GM12864 (cell line): ENCODE measurements around the gene MSLN.

Source experiments
- DNase-seq: peaks from one replicate; pipeline ENCODE4 v3.0.0-alpha.2; 2011; ENCODE audit warnings: low read depth
- H3K4me3 ChIP-seq: 2 replicates; pipeline ENCODE4 v1.5.1; 2011; ENCODE audit warnings: mild to moderate bottlenecking, low read depth, low read length, control low read depth
- TF ChIP-seq, protein P1 (sequence below): IDR thresholded peaks from 2 replicates; pipeline ENCODE4 v1.5.1; 2011; ENCODE audit warnings: low read depth, mild to moderate bottlenecking, moderate library complexity, low read length, control low read depth, inconsistent platforms; ENCODE audit errors: missing control alignments

Gene MSLN

DNA sequence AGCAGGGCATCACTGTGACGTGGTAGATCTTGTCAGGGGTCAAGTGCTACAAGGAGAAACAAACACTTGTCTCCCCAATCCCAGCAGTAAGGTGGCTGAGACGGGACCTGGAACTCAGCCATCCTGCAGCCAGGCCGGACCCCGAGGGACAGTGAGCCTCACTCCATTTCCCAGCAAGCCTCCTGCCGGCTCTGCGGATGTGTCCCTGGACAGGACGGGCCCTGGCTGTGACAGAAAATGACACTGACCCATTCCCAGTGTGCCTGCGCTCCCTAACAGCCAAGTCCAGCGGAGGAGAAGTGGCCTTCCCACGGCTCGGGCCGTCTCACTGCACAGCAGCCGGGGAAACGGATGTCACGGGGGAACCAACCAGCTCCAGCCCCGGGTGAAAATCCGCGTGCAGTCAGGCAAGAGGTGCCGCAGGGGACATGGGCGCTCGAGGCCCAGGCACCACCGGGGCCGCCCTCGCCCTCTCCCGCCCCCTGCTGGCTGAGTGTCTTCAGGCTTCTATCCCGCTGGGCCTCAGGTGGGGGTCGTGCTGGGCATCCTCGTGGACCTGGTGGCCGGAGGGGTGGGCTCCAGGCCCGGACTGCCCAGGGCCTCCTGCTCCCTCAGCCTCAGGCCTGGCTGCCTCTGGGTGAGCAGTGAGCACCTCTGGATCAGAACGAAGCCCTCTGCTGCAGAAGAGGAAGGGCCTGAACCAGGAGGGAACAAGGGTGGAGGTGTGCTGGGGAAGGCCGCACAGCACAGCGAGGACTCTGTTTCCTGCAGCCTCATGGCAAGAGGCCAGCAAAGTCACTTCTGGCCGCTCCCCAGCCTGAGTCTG lies 26.9 kb upstream of the MSLN start:
- DNase-seq, result no peak
- no peak overlapping the region for H3K4me3 ChIP-seq
- TF ChIP-seq, protein P1, sequence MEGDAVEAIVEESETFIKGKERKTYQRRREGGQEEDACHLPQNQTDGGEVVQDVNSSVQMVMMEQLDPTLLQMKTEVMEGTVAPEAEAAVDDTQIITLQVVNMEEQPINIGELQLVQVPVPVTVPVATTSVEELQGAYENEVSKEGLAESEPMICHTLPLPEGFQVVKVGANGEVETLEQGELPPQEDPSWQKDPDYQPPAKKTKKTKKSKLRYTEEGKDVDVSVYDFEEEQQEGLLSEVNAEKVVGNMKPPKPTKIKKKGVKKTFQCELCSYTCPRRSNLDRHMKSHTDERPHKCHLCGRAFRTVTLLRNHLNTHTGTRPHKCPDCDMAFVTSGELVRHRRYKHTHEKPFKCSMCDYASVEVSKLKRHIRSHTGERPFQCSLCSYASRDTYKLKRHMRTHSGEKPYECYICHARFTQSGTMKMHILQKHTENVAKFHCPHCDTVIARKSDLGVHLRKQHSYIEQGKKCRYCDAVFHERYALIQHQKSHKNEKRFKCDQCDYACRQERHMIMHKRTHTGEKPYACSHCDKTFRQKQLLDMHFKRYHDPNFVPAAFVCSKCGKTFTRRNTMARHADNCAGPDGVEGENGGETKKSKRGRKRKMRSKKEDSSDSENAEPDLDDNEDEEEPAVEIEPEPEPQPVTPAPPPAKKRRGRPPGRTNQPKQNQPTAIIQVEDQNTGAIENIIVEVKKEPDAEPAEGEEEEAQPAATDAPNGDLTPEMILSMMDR, result peak; percentile 39

DNA sequence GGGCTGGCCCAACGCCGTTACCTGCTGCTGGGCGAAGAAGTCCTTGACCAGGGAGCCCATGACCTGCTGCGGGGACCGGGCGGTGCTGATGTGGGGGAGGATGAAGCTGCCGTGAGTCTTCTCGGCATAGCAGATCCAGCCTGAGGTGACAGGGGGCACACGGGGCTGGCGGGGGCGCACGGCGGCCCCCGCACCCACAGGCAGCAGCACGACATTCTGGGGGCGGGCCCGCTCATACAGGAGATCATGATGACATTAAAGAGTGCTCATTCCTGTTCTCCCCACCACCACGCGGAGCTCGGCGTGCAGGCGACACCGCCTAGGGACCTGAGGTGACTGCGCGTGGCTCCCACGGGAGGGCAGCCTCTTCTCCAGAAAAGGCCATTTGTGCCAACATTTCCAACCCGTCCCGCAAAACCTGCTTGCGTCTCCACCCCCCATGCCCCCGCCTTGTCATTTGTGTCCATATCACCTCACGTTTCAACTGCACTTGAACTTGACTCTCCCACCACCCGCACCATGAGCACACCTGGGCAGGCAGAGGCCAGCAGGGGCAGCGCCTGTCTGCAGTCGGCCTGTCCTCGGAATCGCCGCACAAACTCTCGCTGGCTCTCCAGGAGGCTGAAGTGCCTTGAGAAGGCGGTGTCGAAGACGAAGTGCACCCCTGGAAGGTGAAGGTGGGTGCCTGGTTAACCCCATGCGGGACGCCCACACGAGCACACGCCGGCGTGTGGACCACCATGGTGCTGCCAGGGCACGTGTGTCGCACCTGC lies 26.1 kb upstream of the MSLN start:
- DNase-seq, result no peak
- no peak overlapping the region for H3K4me3 ChIP-seq
- TF ChIP-seq, protein P1, result no peak

DNA sequence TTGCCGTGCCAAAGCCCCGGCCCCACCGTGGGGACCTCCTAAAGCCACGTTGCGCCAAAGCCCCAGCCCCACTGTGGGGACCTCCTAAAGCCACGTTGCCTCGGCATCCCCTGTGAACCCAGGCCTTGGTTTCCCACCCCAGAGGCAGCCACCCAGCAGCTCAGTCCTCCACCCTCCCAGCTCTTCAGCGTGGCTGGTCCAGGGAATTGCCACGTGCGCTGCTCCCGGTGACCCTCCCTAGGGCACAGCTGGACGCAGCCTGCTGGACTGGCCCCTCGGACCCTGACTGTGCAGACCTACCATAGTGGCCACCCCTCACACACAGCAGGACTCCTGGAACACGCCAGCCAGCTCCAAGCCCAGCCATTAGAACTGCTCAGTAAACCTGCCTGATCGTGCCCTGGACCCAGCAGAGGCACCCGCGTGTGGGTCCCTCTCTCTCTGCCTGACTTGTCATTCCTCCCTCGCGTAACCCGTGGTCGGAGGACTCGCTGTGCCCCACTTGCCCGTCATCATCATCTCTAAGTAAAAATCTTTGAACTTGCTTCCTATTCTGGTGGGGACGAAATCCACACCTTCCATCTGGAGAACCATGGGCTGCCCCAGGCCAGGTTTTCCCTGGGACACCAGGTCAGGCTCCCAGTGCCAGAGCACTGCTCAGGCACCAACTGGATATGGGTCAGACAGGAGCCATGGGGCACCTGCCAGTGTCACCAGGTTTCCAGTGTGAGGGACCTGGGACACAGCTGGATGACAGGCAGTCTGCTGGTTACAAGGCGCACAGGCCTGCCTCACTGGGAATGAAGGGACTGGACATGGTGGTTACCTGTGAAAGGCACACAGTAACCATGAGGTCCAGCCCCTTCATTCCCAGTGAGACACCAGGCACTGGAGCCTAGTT lies 25.3 kb upstream of the MSLN start:
- no peak overlapping the region; the same call in 1 of the 2 replicates for H3K4me3 ChIP-seq
- DNase-seq, result no peak
- TF ChIP-seq, protein P1, result no peak

DNA sequence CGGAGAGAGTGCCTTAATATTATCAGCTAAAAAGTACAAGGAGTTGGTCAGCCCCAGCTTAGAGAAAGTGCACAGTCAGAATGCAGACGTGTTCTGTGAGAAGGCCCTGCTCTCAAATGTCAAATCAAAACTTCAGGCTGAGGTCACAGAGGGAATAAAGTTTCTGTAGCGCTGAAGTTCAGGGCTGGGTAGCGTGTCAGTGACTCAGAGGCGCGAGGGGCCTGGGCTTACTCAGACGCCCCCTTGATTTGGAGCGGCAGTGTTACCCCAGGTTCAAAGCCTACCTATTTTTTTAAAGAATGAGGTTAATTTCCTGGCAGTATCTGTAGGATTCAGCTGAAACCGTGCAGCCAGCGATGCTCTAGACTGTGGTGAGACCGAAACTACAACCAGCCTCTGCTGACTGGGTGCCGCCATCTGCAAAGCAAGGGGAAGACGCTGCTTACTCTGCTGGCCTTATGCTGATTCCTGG lies 24.5 kb upstream of the MSLN start:
- TF ChIP-seq, protein P1, result no peak
- no peak for DNase-seq
- no peak overlapping the region for H3K4me3 ChIP-seq

DNA sequence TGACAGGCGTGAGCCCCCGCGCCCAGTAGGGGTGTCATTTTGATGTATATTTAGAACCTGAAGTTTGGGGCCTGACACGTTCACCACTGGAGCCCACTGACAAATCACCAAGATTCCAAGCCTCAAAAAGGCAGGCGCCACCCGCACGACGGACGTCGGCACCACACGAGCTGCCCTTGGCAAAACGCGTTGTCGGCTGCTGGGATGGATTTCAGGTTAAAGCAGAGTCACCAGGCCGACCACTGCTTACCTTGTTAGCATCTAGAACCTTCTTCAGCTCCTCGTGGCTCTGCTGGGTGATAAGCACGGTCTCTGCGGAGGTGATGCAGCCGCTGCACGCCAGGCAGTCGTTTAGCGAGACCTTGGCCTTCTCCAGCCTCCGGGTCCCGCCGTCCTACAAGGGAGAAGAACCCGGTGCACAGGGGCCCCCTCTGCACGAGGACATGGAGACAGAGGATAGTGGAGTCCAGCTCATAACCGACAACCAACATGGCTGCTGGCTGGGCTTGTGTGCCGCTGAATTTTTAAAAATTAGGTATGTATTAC lies 23.5 kb upstream of the MSLN start:
- no peak for DNase-seq
- no peak overlapping the region for H3K4me3 ChIP-seq
- TF ChIP-seq, protein P1, result no peak
